Measurements from ENCODE around the gene ANKMY1.

- TF ChIP-seq YY1 (IDR thresholded peaks at IDR 0.05; ENCODE audit: insufficient read depth, insufficient read length) (no peak), SUZ12 (IDR thresholded peaks at IDR 0.05; ENCODE audit: extremely low read depth, insufficient read depth, insufficient read length) (no peak)
Observed at GRCh38 chr2:240531038-240531437, 26.8 kb downstream of the ANKMY1 start.

Data from NT2/D1 (cell line).